ENCODE data around the gene CWC27. TPM values are rescaled to one million over a fixed set of nuclear protein-coding genes. Genes with fewer than 3 reads are reported as not detected.

The CWC27 gene
- polyA plus RNA-seq, 1 of the 3 experiments (the other 2 are of a cell fraction): 6.6 TPM

DNA sequence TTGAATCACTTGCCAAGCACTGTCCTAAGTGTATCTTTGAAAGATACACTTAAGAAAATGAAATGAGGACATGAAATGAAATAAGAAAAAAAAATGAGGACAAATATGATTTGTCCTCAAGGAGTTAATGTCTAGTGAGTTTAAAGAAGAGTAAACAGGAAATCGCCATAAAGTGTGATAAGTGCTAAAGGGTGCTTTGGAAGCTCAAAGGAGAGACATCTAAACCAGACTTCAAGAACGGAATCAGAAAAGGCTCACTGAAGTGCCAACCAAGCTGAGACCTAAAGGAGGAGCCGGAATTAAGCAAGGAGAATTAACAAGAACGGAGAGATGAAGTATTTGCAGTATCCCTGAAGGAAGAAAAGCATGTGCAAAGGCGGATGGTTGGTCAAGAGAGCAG lies 200.8 kb downstream of the CWC27 start:
- Histone ChIP-seq H3K79me2 (ENCODE audit: insufficient read depth) (no peaks in the 10 kb centered on the region), H3K4me3 (ENCODE audit: low read depth in 2 of 2, low read length in 1 of 2) (no peak overlapping the region), H3K27me3 (ENCODE audit: insufficient read depth) (no peaks in the 10 kb centered on the region), H2AFZ (ENCODE audit: low read depth) (no peak overlapping the region), H4K20me1 (ENCODE audit: insufficient read depth) (no peaks in the 10 kb centered on the region), H3K9ac (no peak overlapping the region), H3K4me2 (no peak overlapping the region), H3K4me1 (ENCODE audit: control insufficient read depth in 1 of 2, insufficient read depth in 2 of 2, low read depth in 1 of 2, low read length in 1 of 2) (no peaks in the 10 kb centered on the region), H3F3A (replicated peaks; ENCODE audit: insufficient read depth) (peaks cover 9% of the 10 kb centered on the region), H3K9me3 (peaks cover 14% of the 10 kb centered on the region; the same call in 1 of the 2 replicates), H3K27ac (ENCODE audit: low read depth in 2 of 2, low read length in 1 of 2) (no peak overlapping the region), H3K9me2 (no peaks in the 10 kb centered on the region), H3K36me3 (replicated peaks in 1 of 2; ENCODE audit: control insufficient read depth in 1 of 2, insufficient read depth in 2 of 2, low read length in 1 of 2) (peaks cover 7 to 29% of the 10 kb centered on the region in 2 experiments)
- TF ChIP-seq EZH2phosphoT487 (IDR thresholded peaks at IDR 0.05; ENCODE audit: borderline replicate concordance, low read depth): no peak
- no peak for TF ChIP-seq POLR2AphosphoS5 (IDR thresholded peaks at IDR 0.05; ENCODE audit: low read depth, low read length)
- no peak for TF ChIP-seq YY1 (IDR thresholded peaks at IDR 0.05; ENCODE audit: low read depth)
- no peak for TF ChIP-seq TAF1 (IDR thresholded peaks at IDR 0.05; ENCODE audit: borderline replicate concordance, low read depth, low read length)
- TF ChIP-seq RFX5 (IDR thresholded peaks at IDR 0.05; ENCODE audit: low read length): no peak
- TF ChIP-seq ELF1 (IDR thresholded peaks at IDR 0.05): no peak
- TF ChIP-seq CTCF (IDR thresholded peaks at IDR 0.05): no peak
- WGBS (ENCODE audit: low lambda C conversion rate): 96% methylated on average over 5 of the region's 5 CpGs
- ChIA-PET POLR2A (no interaction called here), CTCF (no interaction called here)
- no peak for DNase-seq

DNA sequence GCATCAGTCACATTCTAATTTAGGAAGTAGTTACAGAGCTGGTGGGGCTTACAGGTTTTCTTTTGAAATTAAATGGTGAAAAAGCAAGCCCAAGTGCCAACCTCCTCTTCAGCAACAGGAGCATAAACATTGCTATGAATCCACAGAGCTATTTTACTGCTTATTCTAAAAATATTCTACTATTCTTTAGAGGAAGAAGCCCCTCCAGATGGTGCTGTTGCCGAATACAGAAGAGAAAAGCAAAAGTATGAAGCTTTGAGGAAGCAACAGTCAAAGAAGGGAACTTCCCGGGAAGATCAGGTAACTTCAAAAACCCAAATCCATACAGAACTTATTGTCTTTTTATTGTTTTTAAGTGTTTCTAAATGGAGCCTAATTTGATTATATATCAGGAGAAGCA lies 202.8 kb downstream of the CWC27 start:
- no peaks in the 10 kb centered on the region for H4K20me1 ChIP-seq (ENCODE audit: insufficient read depth)
- H3K4me2 ChIP-seq: no peak overlapping the region
- WGBS (ENCODE audit: low lambda C conversion rate): 74% methylated on average over 2 of the region's 2 CpGs
- peaks cover 7 to 23% of the 10 kb centered on the region in 2 experiments for H3K36me3 ChIP-seq (replicated peaks in 1 of 2; ENCODE audit: control insufficient read depth in 1 of 2, insufficient read depth in 2 of 2, low read length in 1 of 2)
- H3K27ac ChIP-seq (ENCODE audit: low read depth in 2 of 2, low read length in 1 of 2): no peak overlapping the region
- H3K9me2 ChIP-seq: no peaks in the 10 kb centered on the region
- H3K4me1 ChIP-seq (ENCODE audit: control insufficient read depth in 1 of 2, insufficient read depth in 2 of 2, low read depth in 1 of 2, low read length in 1 of 2): no peaks in the 10 kb centered on the region
- H3K9me3 ChIP-seq: no peaks in the 10 kb centered on the region
- DNase-seq: no peak
- H3K9ac ChIP-seq: no peak overlapping the region
- TF ChIP-seq RAD21 (IDR thresholded peaks at IDR 0.05; ENCODE audit: low read length) (peak; percentile 30; the same call in 1 of the 2 replicates), USF1 (IDR thresholded peaks at IDR 0.05; ENCODE audit: borderline replicate concordance, low read depth) (no peak), RCOR1 (IDR thresholded peaks at IDR 0.05; ENCODE audit: low read length) (no peak), FOXJ3 (CRISPR knock-in tag; IDR thresholded peaks at IDR 0.05) (no peak), CTCF (IDR thresholded peaks at IDR 0.05) (0 out of 2 replicates have a peak, but pooled peaks have one; percentile 18), TEAD4 (IDR thresholded peaks at IDR 0.05; ENCODE audit: borderline replicate concordance, insufficient read depth) (no peak), TCF12 (IDR thresholded peaks at IDR 0.05) (no peak), FOSL2 (IDR thresholded peaks at IDR 0.05; ENCODE audit: borderline replicate concordance, low read depth) (no peak), FOXM1 (IDR thresholded peaks at IDR 0.05; ENCODE audit: low read depth) (no peak)
- TF ChIP-seq, protein P1, sequence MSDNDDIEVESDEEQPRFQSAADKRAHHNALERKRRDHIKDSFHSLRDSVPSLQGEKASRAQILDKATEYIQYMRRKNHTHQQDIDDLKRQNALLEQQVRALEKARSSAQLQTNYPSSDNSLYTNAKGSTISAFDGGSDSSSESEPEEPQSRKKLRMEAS (IDR thresholded peaks at IDR 0.05; ENCODE audit: low read depth): no peak
- TF ChIP-seq, protein P2, sequence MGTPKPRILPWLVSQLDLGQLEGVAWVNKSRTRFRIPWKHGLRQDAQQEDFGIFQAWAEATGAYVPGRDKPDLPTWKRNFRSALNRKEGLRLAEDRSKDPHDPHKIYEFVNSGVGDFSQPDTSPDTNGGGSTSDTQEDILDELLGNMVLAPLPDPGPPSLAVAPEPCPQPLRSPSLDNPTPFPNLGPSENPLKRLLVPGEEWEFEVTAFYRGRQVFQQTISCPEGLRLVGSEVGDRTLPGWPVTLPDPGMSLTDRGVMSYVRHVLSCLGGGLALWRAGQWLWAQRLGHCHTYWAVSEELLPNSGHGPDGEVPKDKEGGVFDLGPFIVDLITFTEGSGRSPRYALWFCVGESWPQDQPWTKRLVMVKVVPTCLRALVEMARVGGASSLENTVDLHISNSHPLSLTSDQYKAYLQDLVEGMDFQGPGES (IDR thresholded peaks at IDR 0.05; ENCODE audit: low read depth, low read length): no peak
- no peaks in the 10 kb centered on the region for H3K27me3 ChIP-seq (ENCODE audit: insufficient read depth)
- H2AFZ ChIP-seq (ENCODE audit: low read depth): no peak overlapping the region
- H3K79me2 ChIP-seq (ENCODE audit: insufficient read depth): no peaks in the 10 kb centered on the region
- CTCF ChIA-PET: interaction anchor here (0.8 to 1.1 kb wide), 3 partner anchors 11 to 513 kb away, joined by 3 read pairs; no protein-coding TSS in a partner anchor
- peaks cover 3% of the 10 kb centered on the region for H3F3A ChIP-seq (replicated peaks; ENCODE audit: insufficient read depth)
- POLR2A ChIA-PET: no interaction called here
- no peak overlapping the region for H3K4me3 ChIP-seq (ENCODE audit: low read depth in 2 of 2, low read length in 1 of 2)

Measured in SK-N-SH (cell line).